ENCODE measurements around the gene TEX36. TPM values are rescaled to one million over a fixed set of nuclear protein-coding genes. Genes with fewer than 3 reads are reported as not detected.

TEX36 gene
- total and polyA plus RNA-seq, 9 of the 15 experiments (the other 6 are each of a cell fraction or from before 2014, with no cell fraction given), result 0.10 to 0.82 (median 0.15) TPM; not detected in 6

GRCh38 chr10:125719173-125720001 lies 36.4 kb upstream of the TEX36 start, which contains the start of gene EDRF1 (continued):
- TF ChIP-seq, protein P1, sequence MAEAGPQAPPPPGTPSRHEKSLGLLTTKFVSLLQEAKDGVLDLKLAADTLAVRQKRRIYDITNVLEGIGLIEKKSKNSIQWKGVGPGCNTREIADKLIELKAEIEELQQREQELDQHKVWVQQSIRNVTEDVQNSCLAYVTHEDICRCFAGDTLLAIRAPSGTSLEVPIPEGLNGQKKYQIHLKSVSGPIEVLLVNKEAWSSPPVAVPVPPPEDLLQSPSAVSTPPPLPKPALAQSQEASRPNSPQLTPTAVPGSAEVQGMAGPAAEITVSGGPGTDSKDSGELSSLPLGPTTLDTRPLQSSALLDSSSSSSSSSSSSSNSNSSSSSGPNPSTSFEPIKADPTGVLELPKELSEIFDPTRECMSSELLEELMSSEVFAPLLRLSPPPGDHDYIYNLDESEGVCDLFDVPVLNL (CRISPR knock-in tag; IDR thresholded peaks at IDR 0.05; ENCODE audit: low read depth), result 0 out of 2 replicates have a peak, but pooled peaks have one; percentile 41
- peak; percentile 69 for TF ChIP-seq MTA3 (IDR thresholded peaks at IDR 0.05; ENCODE audit: borderline replicate concordance)
- TF ChIP-seq ZNF41 (CRISPR knock-in tag; conservative IDR thresholded peaks at IDR 0.05), result no peak
- no peak for TF ChIP-seq ID3 (CRISPR knock-in tag; IDR thresholded peaks at IDR 0.05)
- no peak for TF ChIP-seq ID3 (tag; IDR thresholded peaks at IDR 0.05)
- peak; percentile 42 for TF ChIP-seq CCNT2 (IDR thresholded peaks at IDR 0.05; ENCODE audit: borderline replicate concordance, extremely low read depth, insufficient read length, low read depth, low read length)
- TF ChIP-seq ZNF311 (CRISPR knock-in tag; IDR thresholded peaks at IDR 0.05), result no peak
- TF ChIP-seq FOXK1 (CRISPR knock-in tag; IDR thresholded peaks at IDR 0.05; ENCODE audit: borderline replicate concordance), result no peak
- TF ChIP-seq NFE2 (IDR thresholded peaks at IDR 0.05; ENCODE audit: low read depth), result no peak
- TF ChIP-seq HMGN3 (IDR thresholded peaks at IDR 0.05; ENCODE audit: borderline replicate concordance, extremely low read depth, insufficient read length, low read depth, low read length), result peak; percentile 83
- TF ChIP-seq ILF3 (IDR thresholded peaks at IDR 0.05; ENCODE audit: borderline replicate concordance), result no peak
- TF ChIP-seq HSF4 (CRISPR knock-in tag; IDR thresholded peaks at IDR 0.05; ENCODE audit: borderline replicate concordance), result no peak
- no peak for TF ChIP-seq ZNF347 (CRISPR knock-in tag; IDR thresholded peaks at IDR 0.05; ENCODE audit: low read depth)
- TF ChIP-seq TEAD4 (IDR thresholded peaks at IDR 0.05; ENCODE audit: low read length), result no peak
- no peak for TF ChIP-seq TEAD4 (CRISPR knock-in tag; IDR thresholded peaks at IDR 0.05; ENCODE audit: borderline replicate concordance)
- no peak for TF ChIP-seq SMARCA5 (IDR thresholded peaks at IDR 0.05)
- no peak for TF ChIP-seq THRAP3 (IDR thresholded peaks at IDR 0.05; ENCODE audit: borderline replicate concordance)
- no peak for TF ChIP-seq ZNF324 (CRISPR knock-in tag; IDR thresholded peaks at IDR 0.05)
- TF ChIP-seq NR1H2 (CRISPR knock-in tag; IDR thresholded peaks at IDR 0.05), result no peak
- TF ChIP-seq BACH1 (tag; IDR thresholded peaks at IDR 0.05), result no peak
- TF ChIP-seq ZBTB12 (CRISPR knock-in tag; IDR thresholded peaks at IDR 0.05), result no peak
- peak; percentile 96 for TF ChIP-seq PHF8 (IDR thresholded peaks at IDR 0.05; ENCODE audit: borderline replicate concordance, low read length)
- no peak for TF ChIP-seq WHSC1 (IDR thresholded peaks at IDR 0.05; ENCODE audit: low read length)
- TF ChIP-seq CEBPB (tag; IDR thresholded peaks at IDR 0.05), result no peak
- TF ChIP-seq, protein P2, sequence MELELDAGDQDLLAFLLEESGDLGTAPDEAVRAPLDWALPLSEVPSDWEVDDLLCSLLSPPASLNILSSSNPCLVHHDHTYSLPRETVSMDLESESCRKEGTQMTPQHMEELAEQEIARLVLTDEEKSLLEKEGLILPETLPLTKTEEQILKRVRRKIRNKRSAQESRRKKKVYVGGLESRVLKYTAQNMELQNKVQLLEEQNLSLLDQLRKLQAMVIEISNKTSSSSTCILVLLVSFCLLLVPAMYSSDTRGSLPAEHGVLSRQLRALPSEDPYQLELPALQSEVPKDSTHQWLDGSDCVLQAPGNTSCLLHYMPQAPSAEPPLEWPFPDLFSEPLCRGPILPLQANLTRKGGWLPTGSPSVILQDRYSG (tag; conservative IDR thresholded peaks at IDR 0.05; ENCODE audit: low read depth), result no peak
- no peak for TF ChIP-seq PHF21A (IDR thresholded peaks at IDR 0.05; ENCODE audit: borderline replicate concordance, low read depth)
